ENCODE measurements around the gene KCNJ1.

GRCh38 chr11:128895526-128895925 is 28.4 kb upstream of the KCNJ1 start:
- TF ChIP-seq CTCF (IDR thresholded peaks at IDR 0.05), result no peak
- TF ChIP-seq POLR2A (IDR thresholded peaks at IDR 0.05), result no peak

Data from lower leg skin (tissue), 3 donors.